ENCODE measurements around the gene VRTN. TPM values are rescaled to one million over a fixed set of nuclear protein-coding genes. Genes with fewer than 3 reads are reported as not detected.

The VRTN gene
- total RNA-seq, 4 donors from 2014 or later = not detected

DNA sequence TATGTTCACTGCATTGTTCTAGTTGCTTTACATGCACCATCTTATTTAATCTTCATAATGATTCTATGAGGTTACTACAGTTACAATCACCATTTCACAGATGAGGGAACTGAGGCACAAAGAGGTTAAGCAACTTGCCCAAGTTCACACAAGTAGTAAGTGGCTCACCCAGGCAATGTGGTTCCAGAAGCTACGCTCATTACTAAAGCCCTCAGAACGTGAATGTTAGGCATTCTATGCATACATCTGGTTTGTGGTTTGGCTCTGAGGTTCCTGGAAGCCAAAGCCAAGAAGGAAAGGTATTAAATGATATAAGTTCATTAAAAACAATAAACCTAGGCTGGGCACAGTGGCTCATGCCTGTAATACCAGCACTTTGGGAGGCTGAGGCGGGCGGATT is 14.4 kb upstream of the VRTN start:
- H3K9me3 ChIP-seq = no peaks in the 10 kb centered on the region
- H3K27me3 ChIP-seq = peaks cover 26% of the 10 kb centered on the region
- H3K36me3 ChIP-seq = no peaks in the 10 kb centered on the region
- H3K4me1 ChIP-seq = no peaks in the 10 kb centered on the region
- no peak for TF ChIP-seq EP300 (IDR thresholded peaks at IDR 0.05)
- TF ChIP-seq POLR2A (IDR thresholded peaks at IDR 0.05) = no peak
- TF ChIP-seq, protein P1, sequence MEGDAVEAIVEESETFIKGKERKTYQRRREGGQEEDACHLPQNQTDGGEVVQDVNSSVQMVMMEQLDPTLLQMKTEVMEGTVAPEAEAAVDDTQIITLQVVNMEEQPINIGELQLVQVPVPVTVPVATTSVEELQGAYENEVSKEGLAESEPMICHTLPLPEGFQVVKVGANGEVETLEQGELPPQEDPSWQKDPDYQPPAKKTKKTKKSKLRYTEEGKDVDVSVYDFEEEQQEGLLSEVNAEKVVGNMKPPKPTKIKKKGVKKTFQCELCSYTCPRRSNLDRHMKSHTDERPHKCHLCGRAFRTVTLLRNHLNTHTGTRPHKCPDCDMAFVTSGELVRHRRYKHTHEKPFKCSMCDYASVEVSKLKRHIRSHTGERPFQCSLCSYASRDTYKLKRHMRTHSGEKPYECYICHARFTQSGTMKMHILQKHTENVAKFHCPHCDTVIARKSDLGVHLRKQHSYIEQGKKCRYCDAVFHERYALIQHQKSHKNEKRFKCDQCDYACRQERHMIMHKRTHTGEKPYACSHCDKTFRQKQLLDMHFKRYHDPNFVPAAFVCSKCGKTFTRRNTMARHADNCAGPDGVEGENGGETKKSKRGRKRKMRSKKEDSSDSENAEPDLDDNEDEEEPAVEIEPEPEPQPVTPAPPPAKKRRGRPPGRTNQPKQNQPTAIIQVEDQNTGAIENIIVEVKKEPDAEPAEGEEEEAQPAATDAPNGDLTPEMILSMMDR (IDR thresholded peaks at IDR 0.05) = no peak
- no peak for TF ChIP-seq POLR2AphosphoS5 (IDR thresholded peaks at IDR 0.05)
- no peak for ATAC-seq
- WGBS, 2 donors (ENCODE audit: low coverage in 1 of 2) = 68 to 74% methylated on average over 2 to 4 of the region's 4 CpGs
- no peak overlapping the region for H3K27ac ChIP-seq
- no peak overlapping the region for H3K4me3 ChIP-seq

DNA sequence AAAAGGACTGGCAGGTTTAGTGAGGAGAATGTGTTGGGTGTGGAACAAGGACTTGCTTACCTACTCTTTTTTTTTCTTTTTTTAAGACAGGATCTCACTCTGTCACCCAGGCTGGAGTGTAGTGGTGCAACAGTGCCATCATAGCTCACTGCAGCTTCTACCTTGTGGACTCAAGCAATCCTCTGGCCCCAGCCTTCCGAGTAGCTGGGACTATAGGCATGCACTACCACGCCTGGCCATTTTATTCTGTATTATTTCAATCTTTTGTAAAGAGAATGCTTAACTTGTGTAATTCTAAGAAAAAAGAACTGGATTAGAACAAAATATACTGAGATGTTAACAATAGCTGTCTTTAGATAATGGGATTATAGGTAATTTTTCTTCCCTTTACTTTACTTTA is 1.9 kb upstream of the VRTN start:
- TF ChIP-seq POLR2AphosphoS5 (IDR thresholded peaks at IDR 0.05) = no peak
- TF ChIP-seq EP300 (IDR thresholded peaks at IDR 0.05) = no peak
- TF ChIP-seq POLR2A (IDR thresholded peaks at IDR 0.05) = no peak
- TF ChIP-seq, protein P1 (IDR thresholded peaks at IDR 0.05) = no peak

DNA sequence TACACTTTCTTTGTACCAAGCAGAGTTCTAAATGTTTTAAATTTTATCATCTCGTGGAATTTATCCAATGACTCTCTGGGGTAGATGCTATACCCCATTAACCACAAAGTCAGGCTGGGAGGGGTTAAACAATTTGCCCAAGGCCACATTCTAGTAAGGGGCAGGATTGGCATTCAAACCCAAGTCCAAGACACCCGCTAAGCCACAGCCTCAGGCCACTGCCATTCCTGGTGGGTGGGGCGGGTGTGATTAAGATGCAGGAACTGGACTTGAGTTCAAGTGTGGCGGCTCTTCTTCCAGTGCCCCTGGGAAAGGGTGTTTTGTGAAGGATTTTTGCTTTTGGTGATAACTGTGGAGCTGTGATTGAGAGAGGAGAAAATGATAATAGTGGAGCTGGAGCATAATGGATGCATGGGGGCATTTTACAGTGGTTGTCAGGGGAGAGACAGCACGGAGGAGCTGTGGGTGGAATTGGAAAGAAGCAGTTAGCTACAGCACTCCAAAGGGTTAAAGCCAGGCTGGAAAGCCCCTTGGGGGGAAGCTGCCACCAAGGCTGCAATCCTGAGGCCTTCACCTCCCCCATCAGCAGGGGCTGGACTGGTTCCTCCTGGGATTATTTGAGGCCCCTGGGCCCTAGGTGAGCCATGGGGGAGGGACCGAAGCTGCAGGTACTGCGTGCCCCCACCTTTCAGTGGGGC is 1.0 kb upstream of the VRTN start:
- Histone ChIP-seq H3K4me3 (no peak overlapping the region), H3K9me3 (no peaks in the 10 kb centered on the region), H3K36me3 (no peaks in the 10 kb centered on the region), H3K27ac (no peak overlapping the region), H3K27me3 (peaks cover 62% of the 10 kb centered on the region), H3K4me1 (no peaks in the 10 kb centered on the region)
- TF ChIP-seq EP300 (IDR thresholded peaks at IDR 0.05) (no peak), POLR2A (IDR thresholded peaks at IDR 0.05) (no peak), POLR2AphosphoS5 (IDR thresholded peaks at IDR 0.05) (no peak)
- TF ChIP-seq, protein P1 (IDR thresholded peaks at IDR 0.05) = no peak
- no peak for ATAC-seq
- 33 to 52% methylated on average over 1 to 5 of the region's 7 CpGs for WGBS, 2 donors (ENCODE audit: low coverage in 1 of 2)

More for the DNA sequence above, 1.9 kb upstream of the VRTN start:
- Histone ChIP-seq H3K4me3 (no peak overlapping the region), H3K9me3 (no peaks in the 10 kb centered on the region), H3K4me1 (no peaks in the 10 kb centered on the region), H3K27me3 (peaks cover 60% of the 10 kb centered on the region), H3K36me3 (no peaks in the 10 kb centered on the region), H3K27ac (no peak overlapping the region)
- no peak for ATAC-seq
- 64 to 81% methylated on average over 2 of the region's 2 CpGs for whole genome bisulfite sequencing, 2 donors (ENCODE audit: low coverage in 1 of 2)

DNA sequence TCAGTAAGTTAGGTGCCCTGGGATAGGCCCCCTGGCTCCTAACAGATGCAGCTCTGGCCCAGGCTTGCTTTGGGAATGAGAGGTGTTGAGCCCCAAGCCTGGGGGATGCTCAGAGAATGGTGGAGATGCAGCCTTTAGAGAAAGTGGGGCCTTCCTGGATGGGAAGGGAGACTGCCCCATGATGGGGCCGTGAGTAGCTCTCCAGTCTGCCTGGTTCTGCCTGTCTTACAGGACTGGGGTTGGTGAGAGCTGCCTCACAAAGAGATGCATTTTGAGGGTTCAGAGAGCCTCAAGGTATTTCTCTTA is 523 bp upstream of the VRTN start:
- peaks cover 63% of the 10 kb centered on the region for H3K27me3 ChIP-seq
- H3K27ac ChIP-seq = no peak overlapping the region
- no peaks in the 10 kb centered on the region for H3K36me3 ChIP-seq
- H3K9me3 ChIP-seq = no peaks in the 10 kb centered on the region
- H3K4me3 ChIP-seq = no peak overlapping the region
- ATAC-seq = no peak
- no peaks in the 10 kb centered on the region for H3K4me1 ChIP-seq
- no peak for TF ChIP-seq EP300 (IDR thresholded peaks at IDR 0.05)
- TF ChIP-seq, protein P1 (IDR thresholded peaks at IDR 0.05) = no peak
- no peak for TF ChIP-seq POLR2AphosphoS5 (IDR thresholded peaks at IDR 0.05)
- no peak for TF ChIP-seq POLR2A (IDR thresholded peaks at IDR 0.05)
- WGBS, 2 donors (ENCODE audit: low coverage in 1 of 2) = no CpG with 5 or more reads among the region's 1 CpG

DNA sequence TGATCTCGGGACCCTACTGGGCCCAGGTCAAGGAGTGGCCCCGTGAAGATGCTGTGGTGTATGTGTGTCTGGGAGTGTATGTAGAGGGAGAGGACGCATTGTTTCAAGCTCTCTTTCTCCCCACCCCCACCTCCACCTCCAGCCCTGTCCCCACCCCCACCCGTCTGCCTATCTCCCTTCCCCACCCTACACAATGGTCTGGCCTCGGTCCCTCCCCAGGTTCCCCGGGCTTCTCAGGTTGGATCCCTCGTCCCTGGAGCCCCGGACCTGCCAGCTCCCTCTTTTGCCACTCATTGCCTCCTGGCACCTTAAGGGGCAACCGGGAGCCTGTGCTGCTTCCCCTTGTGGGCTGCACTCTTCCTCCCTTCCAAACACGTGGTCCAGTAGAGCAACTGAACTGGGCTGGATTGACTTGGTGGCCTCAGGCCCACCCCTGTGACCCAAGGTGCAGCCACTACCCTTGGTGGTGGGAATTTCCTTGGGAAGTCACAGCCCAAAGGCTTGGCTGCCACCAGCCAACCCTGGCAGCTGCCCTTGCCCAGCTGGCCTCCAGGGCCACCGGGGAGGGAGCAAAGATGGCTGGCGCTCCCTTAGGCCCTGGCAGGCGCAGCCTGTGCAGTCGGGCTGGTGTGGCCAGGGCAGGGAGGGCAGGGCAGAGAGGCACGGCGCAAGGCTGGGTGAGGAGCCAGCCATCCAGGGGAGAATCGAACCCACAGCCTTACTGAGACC is 628 bp downstream of the VRTN start:
- Histone ChIP-seq H3K4me3 (no peak overlapping the region), H3K9me3 (no peaks in the 10 kb centered on the region), H3K36me3 (no peaks in the 10 kb centered on the region), H3K4me1 (no peaks in the 10 kb centered on the region), H3K27ac (no peak overlapping the region), H3K27me3 (peaks cover 63% of the 10 kb centered on the region)
- no peak for ATAC-seq
- 0% methylated on average over 1 of the region's 17 CpGs for WGBS, 2 donors (ENCODE audit: low coverage in 1 of 2)
- TF ChIP-seq, protein P1 (IDR thresholded peaks at IDR 0.05) = no peak
- TF ChIP-seq POLR2A (IDR thresholded peaks at IDR 0.05) (no peak), EP300 (IDR thresholded peaks at IDR 0.05) (no peak), POLR2AphosphoS5 (IDR thresholded peaks at IDR 0.05) (no peak)
